Hypothalamus (tissue), 51 donors: Measurements from ENCODE around the gene STK4.

Experiments used
- DNase-seq, 51 donors: peaks; one replicate each; lab custom pipeline; 2025; lab: John Stamatoyannopoulos, UW

STK4 gene

GRCh38 chr20:44952731-44953130 is 13.6 kb upstream of the STK4 start:
- no peak for DNase-seq

GRCh38 chr20:44954211-44954610 is 12.1 kb upstream of the STK4 start:
- no peak for DNase-seq

- no peak for DNase-seq
These were observed 11.0 kb upstream of the STK4 start for GRCh38 chr20:44955270-44955669.

- DNase-seq = no peak
These were observed 9.9 kb upstream of the STK4 start for GRCh38 chr20:44956410-44956809.

- DNase-seq = no peak
These were observed 8.0 kb upstream of the STK4 start for GRCh38 chr20:44958276-44958675.

- peak in 2 of 51 donors; percentile 28 to 48 for DNase-seq
These were observed 7.2 kb upstream of the STK4 start for GRCh38 chr20:44959082-44959637.

- DNase-seq = peak in 6 of 51 donors; percentile 7 to 70 (median 31)
These were observed 6.6 kb upstream of the STK4 start for GRCh38 chr20:44959638-44960102.

GRCh38 chr20:44960103-44960852 is 6.0 kb upstream of the STK4 start, which contains the start of gene TOMM34:
TOMM34 (minus strand) TSS chr20:44960397; CDS start chr20:44960333, 64 bp downstream.
- DNase-seq = peak; percentile 31 to 95 (median 86)

GRCh38 chr20:44961011-44961869 is 5.1 kb upstream of the STK4 start:
- no peak for DNase-seq

- DNase-seq = no peak
These were observed 4.4 kb upstream of the STK4 start for GRCh38 chr20:44961870-44962267.

- DNase-seq = no peak
These were observed 3.8 kb upstream of the STK4 start for GRCh38 chr20:44962483-44962882.

GRCh38 chr20:44963325-44964215 is 2.7 kb upstream of the STK4 start:
- no peak for DNase-seq

GRCh38 chr20:44965651-44966029 is 672 bp upstream of the STK4 start:
- DNase-seq = no peak

- peak in 1 of 51 donors; percentile 13 for DNase-seq
These were observed 995 bp downstream of the STK4 start for GRCh38 chr20:44967207-44967807.

- no peak for DNase-seq
These were observed 3.1 kb downstream of the STK4 start for GRCh38 chr20:44969300-44969894.

GRCh38 chr20:44970243-44970757 is 4.0 kb downstream of the STK4 start:
- no peak for DNase-seq

- no peak for DNase-seq
These were observed 6.7 kb downstream of the STK4 start for GRCh38 chr20:44973053-44973452.

GRCh38 chr20:44976698-44977097 is 10.4 kb downstream of the STK4 start:
- no peak for DNase-seq

- peak in 1 of 51 donors; percentile 10 for DNase-seq
These were observed 12.8 kb downstream of the STK4 start for GRCh38 chr20:44979090-44979621.
